ENCODE results near the gene PRAC2.
A peak's percentile ranks its signal among the peaks of the same experiment; 100 is the strongest.

PRAC2 gene

GRCh38 chr17:48720266-48721008, 2.5 kb upstream of the PRAC2 start:
- DNase-seq: peak; percentile 19 to 71

DNA sequence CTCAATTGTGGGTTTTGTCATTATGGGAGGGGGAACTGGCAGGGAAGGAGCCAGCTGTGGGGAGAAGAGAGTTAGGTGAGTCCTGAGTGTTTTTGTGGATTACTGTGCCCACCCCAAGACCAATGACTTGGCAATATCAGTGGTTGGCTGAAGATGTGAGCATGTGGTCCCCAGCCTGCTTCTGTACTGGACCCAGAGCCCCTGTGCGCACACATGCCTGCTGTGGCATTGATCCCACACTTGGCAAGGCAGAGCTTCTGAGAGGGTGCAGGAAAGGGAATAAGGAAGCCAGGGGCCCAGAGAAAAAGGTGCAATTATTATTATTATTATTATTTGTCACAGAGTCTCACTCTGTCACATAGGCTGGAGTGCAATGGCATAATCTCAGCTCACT, 2.0 kb upstream of the PRAC2 start:
- no peak for DNase-seq

- no peak for DNase-seq
Observed at GRCh38 chr17:48722201-48722907, 631 bp upstream of the PRAC2 start, which contains the start of gene PRAC1. Gene PRAC1, minus strand, starts transcription at chr17:48722518. Its CDS starts 126 bp downstream, at chr17:48722392.

GRCh38 chr17:48723423-48724250, 652 bp downstream of the PRAC2 start:
- DNase-seq: no peak

DNA sequence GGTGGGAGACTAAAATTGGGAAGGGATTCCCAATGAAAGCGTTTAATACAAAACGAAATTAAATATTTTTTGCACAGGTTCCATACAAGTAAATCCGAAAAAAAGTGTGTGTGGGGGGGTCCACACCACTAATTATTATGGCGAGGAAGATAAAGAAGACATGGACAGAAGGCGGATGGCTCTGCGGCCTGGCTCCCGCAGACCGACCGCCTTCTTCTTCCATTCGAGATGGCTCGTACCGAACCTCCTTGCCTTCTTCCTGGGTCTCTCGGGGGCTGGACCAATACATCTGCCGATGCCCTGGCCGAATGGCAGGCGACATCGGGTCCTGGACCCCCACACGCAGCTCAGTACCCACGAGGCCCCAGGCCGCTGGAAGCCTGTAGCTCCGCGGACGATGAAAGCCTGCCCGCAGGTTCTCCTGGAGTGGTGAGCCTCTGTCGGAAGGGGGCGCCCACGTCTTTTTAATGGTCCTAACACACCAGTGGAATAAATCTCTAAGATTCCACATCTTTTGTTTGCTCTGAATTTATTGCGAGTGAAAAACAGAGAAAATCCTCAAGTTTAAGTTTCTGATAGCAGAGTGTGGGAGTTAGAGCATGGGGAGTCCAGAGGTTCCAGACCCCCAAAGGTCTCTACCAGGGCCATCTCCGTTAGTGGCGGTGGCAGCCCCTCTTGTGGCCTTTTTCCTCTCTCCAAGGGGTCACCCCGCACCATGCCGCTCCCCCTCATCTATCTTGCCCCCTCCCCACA, 1.4 kb downstream of the PRAC2 start:
- peak; percentile 75 to 83 for DNase-seq

DNA sequence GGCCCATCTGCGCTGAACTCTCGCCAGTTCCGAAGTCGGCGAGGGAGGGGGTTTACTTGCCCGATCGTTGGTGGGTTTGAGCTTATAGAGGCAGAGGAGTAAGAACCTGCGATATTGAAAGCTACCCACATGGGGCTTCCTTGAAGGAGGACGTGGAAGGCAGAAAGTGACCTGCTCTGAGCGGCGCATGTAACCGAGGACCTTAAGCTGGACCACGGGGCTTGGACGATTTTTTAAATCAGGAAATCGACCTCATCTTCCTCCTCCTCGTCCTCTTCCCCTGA, 2.0 kb downstream of the PRAC2 start:
- no peak for DNase-seq

DNA sequence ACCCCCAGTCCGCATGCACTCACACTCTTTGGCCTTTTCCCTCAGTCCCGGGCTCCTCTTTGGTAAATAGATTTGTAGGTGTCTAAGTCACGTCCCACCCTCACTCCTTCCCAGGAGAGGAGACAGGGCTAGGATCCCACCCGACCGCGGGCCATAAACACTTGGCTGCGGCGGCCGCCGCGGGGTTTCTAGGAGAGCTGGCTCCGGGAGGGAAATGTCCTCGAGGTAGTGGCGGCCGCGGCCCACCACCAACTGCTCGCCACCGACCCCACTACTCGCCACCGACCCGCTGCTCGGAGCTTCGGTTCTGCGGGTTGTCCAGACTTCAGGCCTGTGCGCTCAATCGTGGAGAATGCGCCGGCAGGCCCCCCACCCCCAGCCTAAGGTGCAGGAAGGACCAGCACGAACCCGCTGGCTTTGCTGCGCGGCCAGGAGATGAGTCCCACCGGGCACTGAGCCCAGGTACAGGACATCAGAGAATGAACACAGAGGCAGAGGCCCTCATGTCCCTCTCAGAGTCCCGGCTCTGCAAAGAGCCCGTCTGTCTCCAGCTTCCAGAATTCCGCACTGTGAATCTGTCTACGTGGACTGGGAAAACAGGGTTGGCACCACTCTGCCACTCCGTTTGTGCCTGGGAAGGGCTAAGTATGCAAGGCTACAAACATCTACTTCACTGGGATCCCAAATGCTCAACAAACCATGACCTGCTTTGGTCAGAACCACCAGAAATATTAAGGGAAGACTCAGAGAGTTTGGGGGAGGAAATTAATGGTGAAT, 2.5 kb downstream of the PRAC2 start:
- no peak for DNase-seq

- no peak for DNase-seq
Observed at GRCh38 chr17:48726114-48726915, 3.3 kb downstream of the PRAC2 start.

- no peak for DNase-seq
Observed at GRCh38 chr17:48726916-48727286, 3.9 kb downstream of the PRAC2 start.

GRCh38 chr17:48727415-48728175, 4.6 kb downstream of the PRAC2 start:
- no peak for DNase-seq

DNA sequence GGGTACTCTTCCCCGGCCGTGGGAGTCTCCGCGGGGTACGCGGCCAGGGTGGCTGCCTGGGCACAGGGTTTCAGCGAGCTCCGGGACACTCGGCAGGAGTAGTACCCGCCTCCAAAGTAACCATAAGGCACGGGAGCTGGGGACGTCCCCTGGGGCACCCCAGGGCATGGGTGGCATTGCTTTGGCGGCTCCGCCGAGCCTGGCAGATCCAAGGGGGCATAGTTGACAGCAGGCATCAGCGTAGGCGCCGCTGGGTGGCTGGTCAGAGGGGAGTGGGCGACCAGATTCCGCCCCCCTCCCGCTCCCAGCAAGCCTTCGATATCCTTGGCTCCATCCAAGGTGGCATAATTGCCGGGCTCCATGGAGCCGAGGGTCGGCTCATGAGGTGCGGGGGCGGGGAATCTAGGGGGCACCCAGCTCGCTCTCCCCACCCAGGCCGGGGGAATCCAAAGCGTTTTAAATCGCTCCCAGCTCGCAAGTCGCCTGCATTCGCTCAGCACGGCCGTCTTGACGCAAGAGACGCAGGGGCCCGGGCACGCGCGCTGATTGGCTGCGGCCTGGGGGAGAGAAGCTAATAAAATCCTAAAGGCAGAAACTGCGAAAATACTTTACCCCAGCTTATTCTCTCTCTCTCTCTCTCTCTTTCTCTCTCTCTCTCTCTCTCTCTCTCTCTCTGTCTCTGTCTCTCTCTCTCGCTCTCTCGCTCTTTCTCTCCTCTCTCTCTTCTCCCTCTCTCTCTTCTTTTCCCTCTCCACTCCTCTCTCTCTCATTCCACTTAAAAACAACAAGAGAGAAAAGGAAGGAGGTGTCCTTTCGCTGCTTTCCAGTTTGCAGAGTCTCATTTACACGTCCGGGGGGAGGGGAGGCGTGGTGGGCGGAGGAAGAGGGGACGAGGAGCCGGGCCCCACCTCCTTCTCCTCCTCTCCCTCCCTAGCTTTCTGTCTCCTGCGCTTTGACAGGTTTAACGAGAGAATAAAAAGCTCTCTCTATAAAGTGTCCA, 5.5 kb downstream of the PRAC2 start, which contains the start of gene HOXB13:
TSS of gene HOXB13 (minus strand) at position 519 of the 1,000 bp plus-strand sequence. CDS start at position 362, 157 bp downstream.
- DNase-seq: peak in 1 of 2 experiments; percentile 71

DNA sequence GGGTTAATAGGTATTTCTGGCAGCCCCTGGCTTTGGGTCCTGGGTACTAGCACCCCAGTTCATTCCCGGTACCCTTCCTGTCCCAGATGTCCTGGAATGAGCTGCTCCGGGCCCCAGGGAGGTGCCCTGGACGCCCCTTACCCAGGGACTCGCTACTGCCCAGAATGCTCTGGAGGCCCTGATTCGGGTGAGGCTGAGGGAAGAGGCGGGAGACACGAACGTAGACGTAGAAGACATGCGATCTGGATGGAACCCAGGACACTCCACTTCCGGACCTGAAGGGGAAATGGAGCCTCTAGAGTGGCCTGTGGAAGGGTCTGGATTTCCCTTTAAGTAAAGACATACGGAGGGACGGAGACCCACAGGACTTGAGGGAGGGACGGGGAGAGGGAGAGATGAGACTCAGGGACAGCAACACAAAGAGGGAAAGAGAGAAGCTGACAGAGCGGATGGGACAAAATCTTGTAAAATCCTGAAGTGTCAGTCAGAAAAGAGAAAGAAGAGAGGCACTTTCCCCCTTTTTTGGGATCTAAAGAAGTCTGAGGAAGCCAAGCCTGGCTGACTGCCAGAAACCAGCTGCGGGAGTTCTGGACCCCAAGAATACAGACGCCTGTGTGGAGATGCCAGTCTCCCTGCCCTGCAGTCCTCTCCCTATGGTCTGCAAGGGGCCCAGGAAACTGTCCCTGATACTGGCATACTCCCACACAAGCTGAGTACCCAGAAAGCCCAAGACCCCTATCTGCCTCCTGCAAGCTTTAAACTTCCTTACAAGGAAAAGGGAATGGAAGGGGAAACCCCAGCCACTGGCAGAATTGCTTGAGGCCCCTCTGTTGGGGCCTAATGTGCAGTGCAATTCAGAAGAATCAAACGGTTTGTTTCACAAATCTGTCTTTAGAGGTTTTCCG, 6.6 kb downstream of the PRAC2 start:
- DNase-seq: no peak

- DNase-seq: no peak
Observed at GRCh38 chr17:48730240-48730550, 7.2 kb downstream of the PRAC2 start.

- DNase-seq: no peak
Observed at GRCh38 chr17:48731355-48731754, 8.4 kb downstream of the PRAC2 start.

DNA sequence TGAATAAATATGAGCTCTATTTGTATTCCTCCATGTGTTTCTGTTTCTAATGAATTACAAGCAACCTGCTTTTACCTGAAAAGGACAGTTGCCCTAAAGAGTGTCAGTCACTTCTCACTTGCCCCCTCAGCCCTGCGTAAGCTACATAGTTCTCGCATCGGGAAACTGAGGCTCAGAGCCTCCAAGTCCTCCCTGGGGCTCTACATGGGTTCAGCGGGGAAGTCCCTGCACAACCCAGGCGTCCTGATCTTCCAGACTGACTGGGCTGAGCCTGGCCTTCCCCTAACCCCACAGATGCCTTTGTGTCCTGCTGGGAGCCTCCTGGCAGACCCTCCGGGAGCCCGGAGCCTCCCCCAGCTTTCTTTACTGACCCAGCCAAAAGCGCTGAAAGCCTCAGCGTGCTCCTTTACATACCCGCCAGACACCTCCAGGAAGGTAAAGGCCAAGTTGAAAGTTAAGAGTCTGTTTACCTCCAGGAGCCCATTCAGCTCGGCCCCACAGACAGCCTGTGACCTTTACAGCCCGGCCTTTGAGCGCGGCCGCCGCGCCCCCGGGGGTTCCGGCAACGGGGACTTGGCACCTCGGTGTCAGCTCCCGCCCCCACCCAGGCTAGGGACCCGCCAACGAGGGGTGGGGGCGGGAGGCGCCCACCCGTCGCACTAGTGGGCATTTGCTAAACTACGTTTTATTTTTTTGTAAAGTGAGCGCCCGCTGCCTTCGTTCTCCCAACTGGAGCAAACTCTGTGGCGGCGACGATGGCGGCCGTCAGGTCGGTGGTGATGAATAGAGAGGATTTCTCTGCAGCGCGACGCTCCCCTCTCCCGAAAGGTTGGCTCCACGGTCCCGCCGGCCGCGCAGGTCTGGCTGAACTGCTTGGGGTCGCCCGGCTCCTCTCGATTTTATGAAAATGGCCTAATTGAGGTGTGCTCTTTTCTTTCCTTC, 10.0 kb downstream of the PRAC2 start:
- no peak for DNase-seq

DNA sequence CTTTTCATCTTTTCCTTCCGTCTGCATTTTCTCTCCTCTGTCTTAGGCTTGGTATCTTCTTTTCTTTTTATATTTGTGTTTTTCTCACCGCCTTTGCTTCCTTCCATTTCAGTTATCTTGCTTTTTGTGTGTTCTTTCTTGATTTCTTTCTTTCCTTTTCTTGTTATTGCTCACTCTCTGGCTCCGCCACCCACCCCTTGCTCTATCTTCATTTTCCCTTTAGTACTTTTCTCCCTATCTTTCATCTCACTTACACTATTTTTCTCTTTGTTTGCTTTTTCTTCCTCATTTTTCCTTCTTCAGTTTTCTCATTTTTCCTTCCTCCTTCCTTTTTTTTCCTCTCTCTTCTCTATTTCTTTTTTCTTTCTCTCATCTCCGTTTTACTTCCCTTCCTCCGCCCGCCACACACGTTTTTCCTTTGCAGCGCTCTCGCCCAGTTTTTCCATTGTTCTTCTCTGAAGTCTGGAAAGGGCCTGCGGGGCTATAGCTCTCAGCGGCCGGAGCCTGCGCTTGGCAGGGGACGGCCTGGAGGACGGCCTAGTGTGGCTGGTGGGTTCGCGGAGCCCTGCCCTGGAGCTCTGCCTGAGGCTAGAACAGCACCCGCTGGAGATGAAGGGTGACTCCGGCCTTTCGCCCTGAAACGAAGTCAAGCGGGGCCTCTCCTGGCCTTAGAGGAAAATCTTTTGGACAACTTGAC, 10.8 kb downstream of the PRAC2 start:
- no peak for DNase-seq
